Brain microvascular endothelial cell (primary cell): ENCODE results near the gene ACACB.

Experiments used
- DNase-seq: peaks from one replicate; pipeline ENCODE4 v3.0.0-alpha.2; 2020
- H3K27ac ChIP-seq: fragments of 250-450 bp; sonication (Bioruptor Pico); 2 replicates; pipeline ENCODE4 v1.5.1; 2020; ENCODE audit warnings: mild to moderate bottlenecking, moderate library complexity
- H3K27me3 ChIP-seq: fragments of 250-450 bp; sonication (Bioruptor Pico); replicated peaks from 2 replicates; pipeline ENCODE4 v1.5.1; 2020; ENCODE audit warnings: mild to moderate bottlenecking
- H3K36me3 ChIP-seq: fragments of 250-450 bp; sonication (Bioruptor Pico); replicated peaks from 2 replicates; pipeline ENCODE4 v1.5.1; 2020; ENCODE audit warnings: mild to moderate bottlenecking
- H3K4me3 ChIP-seq: 2 replicates; pipeline ENCODE4 v1.5.1; 2011; ENCODE audit warnings: low read depth, mild to moderate bottlenecking, control low read depth, low read length, moderate library complexity
- CTCF ChIP-seq: IDR thresholded peaks from 2 replicates; pipeline ENCODE4 v1.5.1; 2011; ENCODE audit warnings: low read depth, mild to moderate bottlenecking, moderate library complexity, low read length, control low read depth, inconsistent platforms; ENCODE audit errors: missing control alignments
- in situ Hi-C: cut with HindIII; loops from 2 replicates; pipeline ENCODE4 v1.10.0; 2017; ENCODE audit warnings: low sequenced_read_pairs, low pct_ligation_motif_present

The ACACB gene

GRCh38 chr12:109304485-109304884 lies 188.1 kb downstream of the ACACB start:
- no peak for TF ChIP-seq CTCF

GRCh38 chr12:109305547-109305946 lies 189.2 kb downstream of the ACACB start:
- in situ Hi-C loops = no loop called here
- DNase-seq = no peak
- Histone ChIP-seq H3K27me3 (peaks cover 42% of the 10 kb centered on the region), H3K4me3 (no peak overlapping the region), H3K27ac (no peak overlapping the region), H3K36me3 (no peaks in the 10 kb centered on the region)
- no peak for TF ChIP-seq CTCF

More at GRCh38 chr12:109304485-109304884, 188.1 kb downstream of the ACACB start:
- in situ Hi-C loops = no loop called here
- no peaks in the 10 kb centered on the region for H3K36me3 ChIP-seq
- no peak for DNase-seq
- peaks cover 33% of the 10 kb centered on the region for H3K27me3 ChIP-seq
- H3K4me3 ChIP-seq = no peak overlapping the region
- no peak overlapping the region for H3K27ac ChIP-seq

- no peak overlapping the region for H3K4me3 ChIP-seq
- H3K27ac ChIP-seq = no peak overlapping the region
- H3K36me3 ChIP-seq = no peaks in the 10 kb centered on the region
- H3K27me3 ChIP-seq = peaks cover 54% of the 10 kb centered on the region
- TF ChIP-seq CTCF = no peak
- no peak for DNase-seq
- in situ Hi-C loops = no loop called here
Observed at GRCh38 chr12:109307051-109307450, 190.7 kb downstream of the ACACB start.

GRCh38 chr12:109308534-109309380 lies 192.4 kb downstream of the ACACB start, which contains the start of gene FOXN4:
TSS of gene FOXN4 (minus strand) at chr12:109309284. CDS start at chr12:109308321, 963 bp downstream.
- H3K27ac ChIP-seq = no peak within 1 kb of the TSS
- no peak within 1 kb of the TSS for H3K4me3 ChIP-seq
- TF ChIP-seq CTCF = no peak
- in situ Hi-C loops = no loop called here
- peaks cover 57% of the 10 kb centered on the region for H3K27me3 ChIP-seq
- no peaks in the 10 kb centered on the region for H3K36me3 ChIP-seq
- no peak for DNase-seq

GRCh38 chr12:109309381-109310246 lies 193.2 kb downstream of the ACACB start:
- no peaks in the 10 kb centered on the region for H3K36me3 ChIP-seq
- in situ Hi-C loops = no loop called here
- H3K4me3 ChIP-seq = no peak overlapping the region
- DNase-seq = no peak
- peaks cover 54% of the 10 kb centered on the region for H3K27me3 ChIP-seq
- TF ChIP-seq CTCF = no peak
- H3K27ac ChIP-seq = no peak overlapping the region
